Karpas-422 (cell line): ENCODE data around the gene TBL1X. TPM values are rescaled to one million over a fixed set of nuclear protein-coding genes. Genes with fewer than 3 reads are reported as not detected.
A peak's percentile ranks its signal among the peaks of the same experiment; 100 is the strongest.

Source experiments
- DNase-seq: peaks from one replicate; pipeline ENCODE4 v3.0.0-alpha.2; 2015
- H2AFZ ChIP-seq: fragments of 200-600 bp; sonication (generic); 2 replicates; pipeline ENCODE4 v1.6.1; 2014; ENCODE audit warnings: antibody characterized with exemption, low read length, mixed read lengths
- H3K27ac ChIP-seq: fragments of 200-600 bp; sonication (generic); 2 replicates; pipeline ENCODE4 v1.5.1; 2014; ENCODE audit warnings: mild to moderate bottlenecking, low read length, moderate library complexity
- H3K27me3 ChIP-seq: fragments of 200-600 bp; sonication (generic); 2 replicates; pipeline ENCODE4 v1.6.1; 2014; ENCODE audit warnings: low read length, mixed read lengths
- H3K36me3 ChIP-seq: fragments of 200-600 bp; sonication (generic); 2 replicates; pipeline ENCODE4 v1.6.1; 2014; ENCODE audit warnings: low read length, mixed read lengths; ENCODE audit not compliant: insufficient read depth
- H3K4me1 ChIP-seq: fragments of 200-600 bp; sonication (generic); 2 replicates; pipeline ENCODE4 v1.6.1; 2014; ENCODE audit warnings: mild to moderate bottlenecking, low read length, mixed read lengths
- H3K4me2 ChIP-seq: fragments of 200-600 bp; sonication (generic); 2 replicates; pipeline ENCODE4 v1.6.1; 2014; ENCODE audit warnings: low read length, low read depth, mild to moderate bottlenecking; ENCODE audit not compliant: poor library complexity, severe bottlenecking
- H3K4me3 ChIP-seq: fragments of 200-600 bp; sonication (generic); 2 replicates; pipeline ENCODE4 v1.5.1; 2014; ENCODE audit warnings: mild to moderate bottlenecking, antibody characterized with exemption, low read length, mixed read lengths
- H3K79me2 ChIP-seq: fragments of 200-600 bp; sonication (generic); 2 replicates; pipeline ENCODE4 v1.6.1; 2014; ENCODE audit warnings: mild to moderate bottlenecking, low read length, mixed read lengths
- H3K9ac ChIP-seq: fragments of 200-600 bp; sonication (generic); 2 replicates; pipeline ENCODE4 v1.6.0; 2014; ENCODE audit warnings: low read length
- H3K9me2 ChIP-seq: fragments of 200-600 bp; sonication (generic), shearing (Covaris generic); replicated peaks from 2 replicates; pipeline ENCODE4 v1.6.0; 2014; ENCODE audit warnings: mild to moderate bottlenecking, low read length, moderate library complexity; ENCODE audit not compliant: insufficient read depth
- H3K9me3 ChIP-seq: fragments of 300-700, 200-600 bp; sonication (generic); 2 replicates; pipeline ENCODE4 v1.6.1; 2014; ENCODE audit warnings: low read length, mixed read lengths
- H4K20me1 ChIP-seq: fragments of 200-600 bp; sonication (generic); 2 replicates; pipeline ENCODE4 v1.6.1; 2014; ENCODE audit warnings: mild to moderate bottlenecking, antibody characterized with exemption, low read length, low read depth; ENCODE audit not compliant: insufficient read depth
- total RNA-seq: library from RNA; depleted of rRNA; stranded (reverse); fragments of >200 nt; shearing (Covaris generic); gene quantifications from 2 replicates; pipeline ENCODE4 v1.2.3, GENCODE V29; 2014; ENCODE audit warnings: low replicate concordance

TBL1X gene
- total RNA-seq, 1 experiment from 2014 or later = 9.4 TPM

- H3K36me3 ChIP-seq = no peaks in the 10 kb centered on the region
- H3K9me2 ChIP-seq = no peaks in the 10 kb centered on the region
- H3K27me3 ChIP-seq = no peaks in the 10 kb centered on the region
- H3K9ac ChIP-seq = no peak overlapping the region
- no peak overlapping the region for H3K4me2 ChIP-seq
- DNase-seq = no peak
- H3K9me3 ChIP-seq = no peaks in the 10 kb centered on the region; the same call in 1 of the 2 replicates
- H3K79me2 ChIP-seq = no peaks in the 10 kb centered on the region
- H3K4me3 ChIP-seq = no peak overlapping the region
- no peak overlapping the region for H3K27ac ChIP-seq
- H3K4me1 ChIP-seq = peaks cover 12% of the 10 kb centered on the region
- no peak overlapping the region for H2AFZ ChIP-seq
- H4K20me1 ChIP-seq = no peaks in the 10 kb centered on the region
These were observed 282.8 kb downstream of the TBL1X start for GRCh38 chrX:9747644-9748043.

GRCh38 chrX:9749146-9749692 lies 284.4 kb downstream of the TBL1X start:
- DNase-seq = peak; percentile 62
- H3K27ac ChIP-seq = no peak overlapping the region

GRCh38 chrX:9757366-9757765 lies 292.5 kb downstream of the TBL1X start:
- Histone ChIP-seq H3K9me3 (no peaks in the 10 kb centered on the region), H3K4me1 (no peaks in the 10 kb centered on the region), H3K4me3 (no peak overlapping the region), H3K4me2 (no peak overlapping the region), H2AFZ (no peak overlapping the region), H3K79me2 (no peaks in the 10 kb centered on the region), H3K27me3 (no peaks in the 10 kb centered on the region), H3K36me3 (no peaks in the 10 kb centered on the region), H3K9me2 (no peaks in the 10 kb centered on the region), H3K9ac (no peak overlapping the region), H3K27ac (no peak overlapping the region), H4K20me1 (no peaks in the 10 kb centered on the region)
- DNase-seq = no peak

More at GRCh38 chrX:9749146-9749692, 284.4 kb downstream of the TBL1X start:
- H3K9ac ChIP-seq = no peak overlapping the region
- H3K9me3 ChIP-seq = no peaks in the 10 kb centered on the region; the same call in 1 of the 2 replicates
- H2AFZ ChIP-seq = no peak overlapping the region
- H3K27me3 ChIP-seq = no peaks in the 10 kb centered on the region
- H3K4me1 ChIP-seq = peaks cover 12% of the 10 kb centered on the region
- no peaks in the 10 kb centered on the region for H3K79me2 ChIP-seq
- H3K4me2 ChIP-seq = peak overlapping the region; percentile 19
- H4K20me1 ChIP-seq = no peaks in the 10 kb centered on the region
- H3K9me2 ChIP-seq = no peaks in the 10 kb centered on the region
- H3K36me3 ChIP-seq = no peaks in the 10 kb centered on the region
- no peak overlapping the region for H3K4me3 ChIP-seq

- Histone ChIP-seq H3K36me3 (no peaks in the 10 kb centered on the region), H3K9ac (no peak overlapping the region), H3K79me2 (no peaks in the 10 kb centered on the region), H3K27me3 (no peaks in the 10 kb centered on the region), H4K20me1 (no peaks in the 10 kb centered on the region), H2AFZ (no peak overlapping the region), H3K27ac (no peak overlapping the region), H3K4me1 (no peaks in the 10 kb centered on the region), H3K9me2 (no peaks in the 10 kb centered on the region), H3K9me3 (no peaks in the 10 kb centered on the region), H3K4me2 (no peak overlapping the region), H3K4me3 (no peak overlapping the region)
- no peak for DNase-seq
These were observed 293.3 kb downstream of the TBL1X start for GRCh38 chrX:9758021-9758638.

- H3K27ac ChIP-seq = no peak overlapping the region
- no peaks in the 10 kb centered on the region for H3K27me3 ChIP-seq
- H2AFZ ChIP-seq = no peak overlapping the region
- no peak overlapping the region for H3K4me3 ChIP-seq
- no peaks in the 10 kb centered on the region for H4K20me1 ChIP-seq
- no peak overlapping the region for H3K9ac ChIP-seq
- no peaks in the 10 kb centered on the region for H3K79me2 ChIP-seq
- no peak for DNase-seq
- H3K9me3 ChIP-seq = no peaks in the 10 kb centered on the region
- no peaks in the 10 kb centered on the region for H3K4me1 ChIP-seq
- no peak overlapping the region for H3K4me2 ChIP-seq
- H3K36me3 ChIP-seq = no peaks in the 10 kb centered on the region
- H3K9me2 ChIP-seq = no peaks in the 10 kb centered on the region
These were observed 294.5 kb downstream of the TBL1X start for GRCh38 chrX:9759337-9759736.

- no peak overlapping the region for H3K27ac ChIP-seq
- H4K20me1 ChIP-seq = no peaks in the 10 kb centered on the region
- no peak overlapping the region for H3K4me2 ChIP-seq
- H3K9ac ChIP-seq = no peak overlapping the region
- H3K27me3 ChIP-seq = no peaks in the 10 kb centered on the region
- no peaks in the 10 kb centered on the region for H3K9me3 ChIP-seq
- H3K4me3 ChIP-seq = no peak overlapping the region
- peaks cover 25% of the 10 kb centered on the region for H3K4me1 ChIP-seq
- H3K79me2 ChIP-seq = no peaks in the 10 kb centered on the region
- H3K36me3 ChIP-seq = no peaks in the 10 kb centered on the region
- no peaks in the 10 kb centered on the region for H3K9me2 ChIP-seq
- no peak overlapping the region for H2AFZ ChIP-seq
- DNase-seq = no peak
These were observed 300.3 kb downstream of the TBL1X start for GRCh38 chrX:9765072-9765736.

GRCh38 chrX:9765737-9766097 lies 300.9 kb downstream of the TBL1X start, which contains the start of gene GPR143:
Gene GPR143, minus strand, starts transcription at chrX:9765847. Its CDS starts 30 bp downstream, at chrX:9765817.
- Histone ChIP-seq H3K36me3 (no peaks in the 10 kb centered on the region), H3K9ac (no peak within 1 kb of the TSS), H3K27ac (no peak within 1 kb of the TSS), H4K20me1 (no peaks in the 10 kb centered on the region), H3K4me3 (no peak within 1 kb of the TSS), H3K4me2 (no peak within 1 kb of the TSS), H3K9me3 (no peaks in the 10 kb centered on the region), H3K4me1 (peaks cover 25% of the 10 kb centered on the region), H3K9me2 (no peaks in the 10 kb centered on the region), H3K27me3 (no peaks in the 10 kb centered on the region), H3K79me2 (no peaks in the 10 kb centered on the region), H2AFZ (no peak within 1 kb of the TSS)
- no peak for DNase-seq

- Histone ChIP-seq H4K20me1 (no peaks in the 10 kb centered on the region), H3K4me1 (peaks cover 25% of the 10 kb centered on the region), H3K27me3 (no peaks in the 10 kb centered on the region), H3K79me2 (no peaks in the 10 kb centered on the region), H3K27ac (no peak overlapping the region), H3K36me3 (no peaks in the 10 kb centered on the region), H2AFZ (no peak overlapping the region), H3K4me3 (no peak overlapping the region), H3K4me2 (peak overlapping the region; percentile 16), H3K9me3 (no peaks in the 10 kb centered on the region), H3K9ac (no peak overlapping the region), H3K9me2 (no peaks in the 10 kb centered on the region)
- DNase-seq = peak; percentile 50
These were observed 302.5 kb downstream of the TBL1X start for GRCh38 chrX:9767375-9767774.
